ENCODE results near the gene SDCCAG8.

DNA sequence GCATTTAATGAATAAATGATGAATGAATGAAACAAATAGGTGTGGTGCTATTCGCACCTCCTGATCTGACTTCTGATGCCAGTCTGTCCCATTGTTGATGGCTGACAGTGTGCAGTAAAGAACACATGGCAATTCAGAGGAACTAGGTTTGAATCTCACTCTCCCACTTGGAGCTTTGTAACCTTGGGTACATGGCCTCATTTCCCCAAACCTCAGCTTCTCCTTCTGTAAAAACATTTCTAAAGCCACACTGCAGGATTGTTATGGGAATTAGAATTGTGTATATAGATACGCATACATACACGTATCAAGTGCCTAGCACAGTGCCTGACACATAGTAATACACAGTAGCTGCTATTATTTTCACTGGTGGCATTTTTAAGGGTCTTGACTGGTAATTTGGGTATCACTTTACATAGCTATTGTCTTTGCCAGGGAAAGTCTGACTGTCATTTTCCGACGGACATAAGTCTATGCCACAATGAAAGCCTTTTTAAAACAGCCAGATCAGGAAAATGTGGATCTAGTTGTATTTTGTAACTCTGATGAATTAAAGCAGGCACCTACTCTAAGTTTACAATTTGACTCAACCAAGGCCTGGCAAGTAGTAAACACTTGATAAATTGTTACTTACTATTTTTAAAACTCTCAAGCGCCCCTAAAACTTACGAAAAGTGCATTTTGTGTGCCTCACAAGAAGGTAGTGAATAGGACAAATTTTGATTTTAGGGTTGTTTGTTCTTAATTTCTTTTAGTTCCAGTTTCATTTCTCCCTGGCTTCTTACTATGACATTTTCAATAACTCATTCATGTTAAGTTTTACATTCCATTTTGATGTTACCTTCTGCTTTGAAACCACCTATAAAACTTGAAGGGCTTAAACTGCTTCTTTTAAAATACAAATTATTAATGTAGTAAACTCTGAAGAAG lies 164.4 kb downstream of the SDCCAG8 start:
- TF ChIP-seq, protein P1, sequence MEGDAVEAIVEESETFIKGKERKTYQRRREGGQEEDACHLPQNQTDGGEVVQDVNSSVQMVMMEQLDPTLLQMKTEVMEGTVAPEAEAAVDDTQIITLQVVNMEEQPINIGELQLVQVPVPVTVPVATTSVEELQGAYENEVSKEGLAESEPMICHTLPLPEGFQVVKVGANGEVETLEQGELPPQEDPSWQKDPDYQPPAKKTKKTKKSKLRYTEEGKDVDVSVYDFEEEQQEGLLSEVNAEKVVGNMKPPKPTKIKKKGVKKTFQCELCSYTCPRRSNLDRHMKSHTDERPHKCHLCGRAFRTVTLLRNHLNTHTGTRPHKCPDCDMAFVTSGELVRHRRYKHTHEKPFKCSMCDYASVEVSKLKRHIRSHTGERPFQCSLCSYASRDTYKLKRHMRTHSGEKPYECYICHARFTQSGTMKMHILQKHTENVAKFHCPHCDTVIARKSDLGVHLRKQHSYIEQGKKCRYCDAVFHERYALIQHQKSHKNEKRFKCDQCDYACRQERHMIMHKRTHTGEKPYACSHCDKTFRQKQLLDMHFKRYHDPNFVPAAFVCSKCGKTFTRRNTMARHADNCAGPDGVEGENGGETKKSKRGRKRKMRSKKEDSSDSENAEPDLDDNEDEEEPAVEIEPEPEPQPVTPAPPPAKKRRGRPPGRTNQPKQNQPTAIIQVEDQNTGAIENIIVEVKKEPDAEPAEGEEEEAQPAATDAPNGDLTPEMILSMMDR (IDR thresholded peaks at IDR 0.05; ENCODE audit: poor library complexity), result no peak
- no peak for TF ChIP-seq EZH2phosphoT487 (IDR thresholded peaks at IDR 0.05; ENCODE audit: low read depth, severe bottlenecking, unreplicated experiment)
- no peak for TF ChIP-seq EZH2 (IDR thresholded peaks at IDR 0.05; ENCODE audit: borderline replicate concordance)
